SKM-1 treated with dmso at 0.1 percent for 144 hours (cell line): Measurements from ENCODE around the gene PNKP.

Source experiments
- DNase-seq: peaks from one replicate; lab custom pipeline; 2025; ENCODE audit not compliant: unreplicated experiment; lab: John Stamatoyannopoulos, UW

PNKP gene

GRCh38 chr19:49860336-49861102 lies 6.9 kb downstream of the PNKP start:
- no peak for DNase-seq

DNA sequence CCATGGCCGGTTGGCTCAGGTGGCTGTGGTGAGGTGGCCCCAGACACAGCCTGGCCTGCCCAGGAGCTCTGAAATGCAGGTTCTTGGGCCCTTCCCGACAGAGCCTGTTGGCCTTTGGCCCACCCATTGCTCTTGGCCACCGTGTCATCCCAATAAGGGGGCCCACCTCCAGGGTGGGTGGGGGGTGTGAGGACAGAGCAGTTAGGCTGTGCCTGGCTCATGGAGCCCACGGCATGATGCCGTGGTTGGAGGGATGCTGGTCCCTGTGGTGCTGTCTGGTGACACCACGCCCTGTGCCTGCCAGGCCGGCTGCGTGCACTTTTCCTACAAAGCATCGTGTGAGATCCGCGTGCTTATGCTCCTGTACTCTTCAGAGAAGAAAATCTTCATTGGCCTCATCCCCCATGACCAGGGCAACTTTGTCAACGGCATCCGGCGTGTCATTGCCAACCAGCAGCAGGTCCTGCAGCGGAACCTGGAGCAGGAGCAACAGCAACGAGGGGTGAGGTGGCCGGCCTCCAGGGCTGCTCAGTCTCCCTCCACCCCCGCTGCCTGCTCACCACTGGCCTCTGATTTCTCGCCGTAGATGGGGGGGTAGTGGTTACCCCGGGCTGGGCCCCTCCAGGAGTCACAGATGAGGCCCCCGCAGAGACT lies 7.6 kb downstream of the PNKP start:
- DNase-seq = no peak

GRCh38 chr19:49858088-49858985 lies 9.0 kb downstream of the PNKP start:
- DNase-seq = no peak

GRCh38 chr19:49857838-49858087 lies 9.6 kb downstream of the PNKP start:
- no peak for DNase-seq

DNA sequence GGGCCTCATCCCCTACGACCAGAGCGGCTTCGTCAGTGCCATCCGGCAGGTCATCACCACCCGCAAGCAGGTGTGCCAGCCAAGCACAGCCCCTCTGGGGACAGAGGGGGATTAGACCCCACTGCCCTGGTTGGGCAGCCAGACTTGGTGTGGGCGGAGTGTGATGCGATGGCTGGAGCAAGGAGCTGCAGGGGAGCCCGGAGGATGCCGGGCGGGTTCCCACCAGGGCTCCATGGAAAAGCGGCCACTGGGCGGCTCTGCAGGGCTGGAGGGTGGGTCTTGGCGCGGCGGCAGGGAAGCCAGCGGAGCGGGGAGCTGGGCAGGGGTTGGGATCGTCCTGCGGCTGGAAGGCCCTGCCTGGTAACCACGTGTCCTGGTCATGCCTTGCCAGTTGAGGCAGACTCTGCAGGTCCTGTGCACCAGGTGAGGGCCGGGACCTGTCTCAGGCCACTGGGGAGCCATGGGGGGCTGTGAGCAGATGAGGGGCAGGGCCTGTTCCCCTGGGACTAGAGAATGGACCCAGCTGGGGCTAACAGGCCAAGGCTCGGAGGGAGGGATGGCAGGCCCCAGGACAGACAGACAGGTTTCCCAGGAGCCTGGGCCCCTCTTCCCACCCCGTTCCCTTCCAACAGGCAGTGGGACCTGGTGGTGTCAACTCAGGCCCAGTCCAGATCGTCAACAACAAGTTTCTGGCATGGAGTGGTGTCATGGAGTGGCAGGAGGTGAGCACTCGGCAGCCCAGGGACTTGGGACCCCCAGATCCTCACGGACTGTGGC lies 10.1 kb downstream of the PNKP start:
- DNase-seq = no peak

DNA sequence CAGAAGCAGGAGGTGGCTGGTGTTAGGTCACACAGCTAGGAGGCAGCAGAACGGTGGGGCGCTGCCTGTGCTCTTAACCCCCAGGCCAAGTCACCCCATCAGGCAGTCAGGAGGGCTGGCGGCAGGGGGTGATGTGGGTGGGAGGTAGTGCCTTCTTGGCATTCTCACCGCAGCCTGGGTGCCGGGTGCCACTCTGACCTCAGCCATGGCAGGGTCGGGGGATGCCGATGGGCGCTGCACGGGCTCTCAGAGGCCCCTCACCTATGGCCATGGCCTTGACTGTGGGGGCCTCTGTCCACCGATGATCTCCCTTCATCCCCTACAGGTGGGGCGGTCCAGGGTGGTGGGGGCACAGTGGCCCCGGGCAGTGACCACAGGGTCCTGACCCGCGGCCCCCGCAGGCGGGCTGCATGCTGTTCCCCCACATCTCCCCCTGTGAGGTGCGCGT lies 10.8 kb downstream of the PNKP start:
- no peak for DNase-seq

DNA sequence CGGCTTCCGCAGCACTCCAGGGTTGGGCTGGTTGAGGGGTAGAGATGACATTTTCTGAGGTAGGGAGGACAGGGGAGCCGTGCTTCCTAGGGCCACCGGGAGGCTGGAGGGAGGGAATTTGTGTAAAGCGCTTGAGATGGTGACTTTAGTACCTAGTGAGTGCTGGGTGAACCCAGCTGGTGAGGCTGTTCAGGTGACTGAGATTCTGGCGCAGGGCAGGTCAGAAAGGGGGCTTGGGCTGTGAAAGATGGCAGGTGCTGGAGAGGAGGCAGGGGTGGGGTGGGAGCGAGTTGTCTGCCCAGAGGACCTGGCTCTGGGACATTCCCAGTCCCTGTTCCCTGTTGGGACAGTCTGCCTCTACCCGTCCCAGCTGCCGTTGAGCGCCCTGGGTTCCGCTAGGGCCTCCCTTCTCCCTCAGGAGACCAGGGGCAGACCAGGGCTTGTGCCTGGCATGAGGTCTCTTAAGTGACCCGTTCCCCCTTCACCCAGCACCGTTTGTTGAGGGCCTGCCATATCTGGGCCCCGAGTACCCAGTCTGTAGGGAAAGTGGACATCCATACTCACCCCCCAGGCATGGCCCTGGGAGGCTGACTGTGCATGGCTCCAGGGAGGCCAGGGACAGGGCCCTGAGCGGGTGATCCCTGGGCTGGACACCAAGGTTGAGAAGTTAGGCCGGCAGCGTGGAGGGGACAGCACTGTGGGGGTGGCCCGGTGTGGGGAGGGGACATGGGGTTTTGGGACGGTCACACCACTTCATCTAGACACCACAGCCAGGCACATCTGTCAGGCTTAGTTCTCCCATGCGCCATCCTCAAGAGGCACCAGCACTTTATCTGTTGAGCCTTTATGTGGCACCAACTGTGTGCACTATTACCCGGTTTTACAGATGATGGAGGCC lies 11.5 kb downstream of the PNKP start:
- no peak for DNase-seq

- DNase-seq = no peak
Observed at GRCh38 chr19:49855277-49855675, 12.1 kb downstream of the PNKP start.

- DNase-seq = no peak
Observed at GRCh38 chr19:49854378-49855263, 12.8 kb downstream of the PNKP start.

GRCh38 chr19:49853852-49854377 lies 13.5 kb downstream of the PNKP start:
- DNase-seq = no peak

DNA sequence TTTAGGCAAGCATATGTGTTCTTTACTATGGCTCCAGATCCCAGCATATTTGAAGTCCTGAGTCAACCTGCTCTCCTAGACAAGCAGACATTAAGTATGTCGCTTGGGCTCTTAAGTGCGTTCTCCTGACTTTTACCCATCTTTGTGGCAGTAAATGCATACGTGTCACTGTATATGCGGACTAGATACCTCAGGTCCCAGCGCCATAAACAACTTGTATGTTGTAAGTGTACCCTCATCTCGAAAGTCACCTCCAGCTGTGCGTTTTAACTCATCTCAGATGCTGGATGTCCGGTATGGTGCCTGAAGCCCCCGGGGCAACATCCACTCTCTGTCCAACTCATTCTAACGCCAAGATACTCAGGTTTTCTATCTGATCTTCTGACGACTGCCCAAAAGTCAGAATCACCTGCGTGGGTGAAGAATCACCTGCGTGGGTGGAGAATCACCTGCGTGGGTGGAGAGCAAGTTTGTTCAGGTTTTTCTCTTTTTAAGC lies 14.7 kb downstream of the PNKP start:
- DNase-seq = no peak

GRCh38 chr19:49851456-49852259 lies 15.7 kb downstream of the PNKP start:
- no peak for DNase-seq

DNA sequence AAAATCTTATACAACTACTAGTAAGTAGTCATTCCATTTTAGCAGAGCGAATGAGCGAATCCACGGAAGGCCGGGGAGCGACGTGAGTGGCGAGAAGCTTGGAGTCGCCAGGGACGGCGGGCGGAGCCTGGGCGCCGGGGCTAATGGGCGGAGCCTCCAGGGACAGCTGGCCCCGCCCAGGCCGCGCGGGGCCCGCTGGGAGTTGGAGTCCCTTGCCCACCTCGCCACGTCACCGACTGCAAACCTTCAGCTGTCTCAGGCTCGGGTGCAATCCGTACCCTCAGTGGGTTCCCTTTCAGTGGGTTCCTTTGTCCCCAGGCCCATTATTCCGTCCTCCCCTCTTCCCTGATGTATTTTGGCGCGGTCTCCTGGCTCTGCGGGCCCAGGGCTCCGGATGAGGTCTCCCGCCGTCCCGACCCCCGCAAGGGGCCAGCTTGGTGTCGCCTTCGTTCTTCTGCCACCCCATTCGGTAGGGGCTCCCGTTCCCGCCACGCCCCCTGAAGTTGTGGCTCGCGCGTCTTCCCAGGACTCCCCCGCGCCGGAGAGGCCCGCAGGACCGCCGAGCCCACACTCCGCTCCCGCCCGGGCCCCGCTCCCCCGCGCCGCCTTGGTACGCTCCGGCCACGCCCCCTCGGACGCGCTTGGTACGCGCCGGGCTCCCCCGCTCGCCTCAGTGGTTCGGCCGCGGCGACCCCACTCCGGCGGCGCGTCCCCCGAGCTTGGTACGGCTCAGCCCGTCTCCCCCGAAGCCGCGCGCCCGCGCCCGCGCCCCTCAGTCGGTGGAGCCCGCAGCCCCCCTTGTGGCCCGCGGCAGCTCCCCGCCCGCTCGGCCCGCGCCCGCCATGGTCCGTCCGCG lies 16.7 kb downstream of the PNKP start, which contains the start of gene PTOV1:
TSS of gene PTOV1 (plus strand) at position 673 of the 856 bp plus-strand sequence.
- peak; percentile 50 for DNase-seq

DNA sequence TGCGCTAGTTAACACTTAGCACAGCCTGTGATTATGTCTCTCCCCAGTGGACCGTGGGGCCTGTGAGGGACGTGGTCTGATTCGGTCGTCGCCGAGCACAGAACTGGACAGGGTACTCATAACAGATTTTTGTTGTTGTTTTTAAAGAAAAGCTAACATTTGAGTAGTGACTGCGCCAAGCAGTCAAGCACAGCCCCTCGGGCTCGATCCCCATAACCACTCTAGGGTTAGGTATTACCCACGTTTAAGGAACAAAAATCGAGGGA lies 17.2 kb downstream of the PNKP start:
- no peak for DNase-seq

GRCh38 chr19:49849433-49850220 lies 17.7 kb downstream of the PNKP start:
- DNase-seq = no peak

DNA sequence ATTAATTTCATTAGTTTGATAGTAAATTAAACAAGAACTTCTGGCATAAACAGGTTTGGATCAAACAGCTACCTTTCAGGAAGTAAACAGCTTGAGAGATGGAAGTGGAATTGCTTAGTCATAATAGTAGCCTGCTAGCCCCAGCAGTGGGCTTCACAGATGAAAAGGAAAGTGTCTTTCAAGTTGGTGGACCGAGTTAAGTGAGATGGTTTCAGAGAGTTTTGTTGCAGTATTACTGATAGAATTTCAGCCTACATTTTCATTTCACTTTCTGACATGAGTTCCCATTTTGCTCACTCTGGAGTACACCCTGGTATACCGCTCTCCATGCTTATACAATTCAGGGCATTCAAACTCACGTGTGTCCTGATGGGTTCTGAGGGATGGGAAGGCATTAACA lies 18.4 kb downstream of the PNKP start:
- DNase-seq = no peak
